ENCODE measurements around the gene BAG1.

Gene BAG1

DNA sequence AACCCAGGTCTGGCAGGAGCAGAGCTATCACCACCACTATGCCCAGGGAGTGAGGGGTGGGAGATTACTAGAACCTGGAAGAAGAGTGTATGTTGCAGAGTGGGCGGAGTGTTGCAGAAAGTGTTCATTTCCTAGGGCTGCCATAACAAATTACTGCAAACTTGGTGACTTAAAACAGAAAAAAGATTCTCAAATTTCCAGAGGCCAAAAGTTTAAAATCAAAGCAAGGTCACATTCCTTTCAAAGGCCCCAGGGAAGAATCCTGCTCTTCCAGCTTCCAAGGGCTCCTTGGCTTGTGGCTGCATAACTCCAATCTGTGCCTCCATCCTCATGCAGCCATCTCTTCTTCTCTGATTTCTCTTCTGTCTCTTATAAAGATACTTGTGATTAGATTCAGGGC is 55.1 kb downstream of the BAG1 start:
- Histone ChIP-seq H4K8ac (ENCODE audit: low read depth, low read length) (no peak overlapping the region), H3K14ac (ENCODE audit: low read length) (no peak overlapping the region), H2BK120ac (ENCODE audit: low read depth, low read length) (no peak overlapping the region), H2AFZ (ENCODE audit: low read length) (no peak overlapping the region), H3K18ac (ENCODE audit: low read length) (no peak overlapping the region), H3K27me3 (ENCODE audit: control insufficient read depth in 3 of 3, insufficient read depth in 3 of 3, low read depth in 1 of 3, low read length in 3 of 3) (peaks cover 0 to 39% (median 0%) of the 10 kb centered on the region in 3 experiments), H3K9me3 (replicated peaks in 1 of 2; ENCODE audit: control insufficient read depth in 2 of 2, insufficient read depth in 1 of 2, low read depth in 1 of 2, low read length in 2 of 2) (no peaks in the 10 kb centered on the region), H2AK5ac (ENCODE audit: low read depth, low read length) (no peak overlapping the region), H3K27ac (replicated peaks; ENCODE audit: low read length) (no peak overlapping the region), H4K91ac (ENCODE audit: low read depth, low read length, poor library complexity) (no peak overlapping the region), H2BK5ac (ENCODE audit: low read length) (no peak overlapping the region), H3K36me3 (replicated peaks in 1 of 2; ENCODE audit: control insufficient read depth in 2 of 2, insufficient read depth in 2 of 2, low read length in 2 of 2) (no peaks in the 10 kb centered on the region), H2BK15ac (ENCODE audit: low read length) (no peak overlapping the region), H3K4me2 (ENCODE audit: insufficient read depth, low read length, poor library complexity, severe bottlenecking) (no peak overlapping the region), H2BK12ac (ENCODE audit: low read length) (no peak overlapping the region), H3K4me1 (ENCODE audit: control insufficient read depth in 2 of 2, insufficient read depth in 1 of 2, low read depth in 1 of 2, low read length in 2 of 2) (peaks cover 0 to 3% of the 10 kb centered on the region in 2 donors), H3K79me1 (ENCODE audit: low read depth, low read length) (no peaks in the 10 kb centered on the region), H3K9ac (ENCODE audit: low read depth, low read length, poor library complexity) (no peak overlapping the region), H3K23ac (ENCODE audit: low read depth, low read length, poor library complexity) (no peak overlapping the region), H3K4ac (ENCODE audit: low read length) (no peak overlapping the region), H3K4me3 (ENCODE audit: low read length in 2 of 2) (no peak overlapping the region)
- no CpG with 5 or more reads among the region's 1 CpG for WGBS, 2 donors (ENCODE audit: extremely low coverage in 2 of 2, insufficient read length in 2 of 2, insufficient replicate concordance in 1 of 2)
- DNase-seq (ENCODE audit: low spot score), result no peak

DNA sequence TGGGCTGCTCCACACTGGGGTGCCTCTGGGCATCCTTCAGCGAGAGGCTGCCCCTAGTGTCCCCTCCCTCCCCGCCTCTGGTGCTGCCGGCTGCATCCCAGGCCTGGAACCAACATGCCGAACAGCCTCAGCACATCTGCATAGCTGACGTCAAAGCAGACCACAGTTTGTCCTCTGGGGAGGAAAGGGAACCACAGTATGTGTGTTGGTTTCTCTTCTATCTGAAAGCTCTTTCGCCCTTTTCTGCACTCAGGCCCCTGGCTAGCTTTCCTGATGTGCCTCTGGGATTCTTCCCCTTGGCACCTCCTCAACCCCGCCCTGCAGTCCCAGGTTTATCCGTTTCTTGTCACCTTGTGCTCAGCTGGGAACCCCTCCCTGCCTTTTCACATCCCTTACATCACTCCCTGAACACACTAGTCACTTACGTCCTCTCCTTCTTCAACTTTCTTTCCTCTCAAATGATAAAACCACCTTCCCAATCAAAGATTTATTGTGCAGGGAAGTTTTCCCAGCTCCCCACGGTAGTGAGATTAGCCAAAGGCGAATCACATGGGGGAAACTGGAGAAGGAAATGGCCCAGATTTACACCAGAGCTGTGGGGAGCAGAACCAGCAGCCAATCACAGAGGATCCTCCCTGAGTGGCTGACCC is 61.8 kb downstream of the BAG1 start:
- no peak for DNase-seq (ENCODE audit: low spot score)
- peaks cover 0 to 75% (median 2%) of the 10 kb centered on the region in 3 experiments for H3K27me3 ChIP-seq (ENCODE audit: control insufficient read depth in 3 of 3, insufficient read depth in 3 of 3, low read depth in 1 of 3, low read length in 3 of 3)
- 100% methylated on average over 1 of the region's 11 CpGs; no CpG with 5 or more reads in 1 of the 2 donors for WGBS, 2 donors (ENCODE audit: extremely low coverage in 2 of 2, insufficient read length in 2 of 2, insufficient replicate concordance in 1 of 2)

More for the DNA sequence above, 61.8 kb downstream of the BAG1 start:
- Histone ChIP-seq H2BK15ac (ENCODE audit: low read length) (no peak overlapping the region), H3K9me3 (replicated peaks in 1 of 2; ENCODE audit: control insufficient read depth in 2 of 2, insufficient read depth in 1 of 2, low read depth in 1 of 2, low read length in 2 of 2) (no peaks in the 10 kb centered on the region), H2BK5ac (ENCODE audit: low read length) (no peak overlapping the region), H3K4me1 (ENCODE audit: control insufficient read depth in 2 of 2, insufficient read depth in 1 of 2, low read depth in 1 of 2, low read length in 2 of 2) (no peaks in the 10 kb centered on the region), H4K8ac (ENCODE audit: low read depth, low read length) (no peak overlapping the region), H3K27ac (replicated peaks; ENCODE audit: low read length) (no peak overlapping the region), H3K14ac (ENCODE audit: low read length) (no peak overlapping the region), H3K79me1 (ENCODE audit: low read depth, low read length) (no peaks in the 10 kb centered on the region), H2BK12ac (ENCODE audit: low read length) (no peak overlapping the region), H3K36me3 (replicated peaks in 1 of 2; ENCODE audit: control insufficient read depth in 2 of 2, insufficient read depth in 2 of 2, low read length in 2 of 2) (no peaks in the 10 kb centered on the region), H2AFZ (ENCODE audit: low read length) (no peak overlapping the region), H3K23ac (ENCODE audit: low read depth, low read length, poor library complexity) (no peak overlapping the region), H2AK5ac (ENCODE audit: low read depth, low read length) (no peak overlapping the region), H3K18ac (ENCODE audit: low read length) (no peak overlapping the region), H3K4me2 (ENCODE audit: insufficient read depth, low read length, poor library complexity, severe bottlenecking) (no peak overlapping the region), H3K4ac (ENCODE audit: low read length) (no peak overlapping the region), H3K4me3 (ENCODE audit: low read length in 2 of 2) (no peak overlapping the region), H3K9ac (ENCODE audit: low read depth, low read length, poor library complexity) (no peak overlapping the region), H2BK120ac (ENCODE audit: low read depth, low read length) (no peak overlapping the region), H4K91ac (ENCODE audit: low read depth, low read length, poor library complexity) (no peak overlapping the region)

Data from neuronal stem cell (in vitro differentiated cells).